HG03039 (cell line): ENCODE results near the gene JADE1.

ENCODE experiments used
- ATAC-seq: cut with Tn5 transposase; IDR thresholded peaks from one replicate; pipeline ENCODE4 v1.9.1; 2021; ENCODE audit warnings: mild to moderate bottlenecking, moderate library complexity; ENCODE audit not compliant: unreplicated experiment

Gene JADE1

DNA sequence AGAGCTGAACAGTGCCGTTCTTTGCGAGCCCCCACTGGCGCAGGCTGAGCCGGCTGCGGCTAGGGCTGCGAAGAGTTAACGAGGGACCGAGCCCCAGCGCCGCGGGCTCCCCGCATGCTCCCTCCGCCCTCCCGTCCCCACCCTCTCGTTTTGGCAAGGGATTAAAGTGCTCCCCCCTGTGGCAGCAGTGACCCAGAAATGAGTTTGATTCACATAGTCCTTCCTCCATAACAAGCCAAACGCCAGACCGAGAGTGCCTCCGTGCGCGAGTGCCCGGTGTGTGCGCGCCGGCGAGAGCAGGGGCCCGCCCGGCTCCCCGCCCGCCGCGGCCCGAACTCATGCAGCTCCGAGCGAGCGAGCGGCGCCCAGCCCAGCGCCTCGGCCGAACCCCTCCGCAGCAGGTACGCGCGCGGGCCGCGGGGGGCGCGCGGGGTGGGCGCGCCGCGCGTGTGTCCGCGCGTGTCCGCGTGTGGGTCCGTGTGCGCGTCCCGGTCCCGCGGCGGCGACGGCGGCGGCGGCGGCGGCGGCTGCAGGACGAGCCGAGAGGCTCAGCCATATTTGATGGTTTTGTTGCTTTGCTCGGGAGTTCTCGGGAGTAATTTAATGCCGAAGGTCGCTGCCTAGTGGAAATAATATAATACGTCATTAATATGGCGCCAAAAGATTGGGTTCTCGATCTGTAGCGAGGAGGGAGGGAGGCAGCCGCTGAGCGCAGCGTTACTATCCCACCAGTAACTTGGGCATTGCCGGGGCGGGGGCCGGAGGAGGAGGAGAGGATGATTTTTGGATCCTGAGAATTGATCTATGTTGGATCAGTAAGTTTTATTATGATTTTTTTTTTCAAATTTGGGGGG, at the start of gene JADE1:
Gene JADE1 (plus strand): TSS at position 224 of the 854 bp plus-strand sequence. CDS start 22,059 bp downstream, outside the sequence.
- ATAC-seq: peak; percentile 44

DNA sequence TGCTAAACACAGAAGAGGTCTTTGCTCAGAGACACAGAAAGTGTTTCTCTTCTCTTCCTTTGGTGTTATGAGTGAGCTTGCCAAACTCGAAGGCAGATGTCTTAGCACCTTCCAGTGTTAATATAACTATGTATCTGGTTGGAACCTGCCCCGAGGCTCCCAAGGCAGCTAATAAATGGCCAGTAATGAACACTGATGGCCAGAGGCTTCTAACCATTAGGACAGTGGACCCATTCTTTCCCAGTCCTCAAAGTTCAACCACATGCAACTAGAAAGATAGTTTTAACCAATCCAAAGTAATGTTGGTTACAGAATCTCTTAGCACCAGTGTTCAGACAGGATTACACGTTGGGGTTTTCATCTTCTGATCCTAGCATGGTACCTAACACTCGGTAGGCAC, 42.7 kb upstream of the JADE1 start:
- ATAC-seq: no peak

DNA sequence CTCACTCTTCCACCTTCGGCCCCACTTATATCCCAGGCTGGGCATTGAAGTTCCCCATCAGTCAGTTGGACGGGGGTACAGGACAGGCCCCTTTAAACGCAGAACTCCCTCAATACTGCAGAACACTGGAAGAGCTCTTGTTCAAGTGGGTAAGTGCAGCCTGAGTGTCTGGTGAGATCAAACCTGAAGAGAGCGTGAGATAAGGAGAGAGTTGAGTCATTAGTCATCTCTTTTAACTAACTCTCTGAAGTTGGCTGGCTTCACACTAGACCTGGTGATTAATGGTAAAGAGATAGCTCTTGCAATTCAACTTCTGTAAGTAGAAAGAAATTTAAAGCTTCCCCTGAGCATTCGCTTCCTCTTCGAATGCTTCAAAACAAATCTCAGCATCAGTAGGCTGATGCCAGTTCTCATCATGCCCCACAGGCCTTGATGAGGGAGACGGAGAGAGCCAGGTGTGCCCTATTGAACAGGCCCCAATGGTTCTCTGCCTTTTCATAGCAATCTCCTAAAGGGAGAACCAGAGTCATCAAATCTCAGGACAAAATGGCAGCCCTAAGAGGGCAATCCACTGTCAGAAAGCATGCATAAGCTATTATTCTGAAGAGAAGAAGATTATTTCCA, 41.0 kb upstream of the JADE1 start:
- ATAC-seq: no peak

DNA sequence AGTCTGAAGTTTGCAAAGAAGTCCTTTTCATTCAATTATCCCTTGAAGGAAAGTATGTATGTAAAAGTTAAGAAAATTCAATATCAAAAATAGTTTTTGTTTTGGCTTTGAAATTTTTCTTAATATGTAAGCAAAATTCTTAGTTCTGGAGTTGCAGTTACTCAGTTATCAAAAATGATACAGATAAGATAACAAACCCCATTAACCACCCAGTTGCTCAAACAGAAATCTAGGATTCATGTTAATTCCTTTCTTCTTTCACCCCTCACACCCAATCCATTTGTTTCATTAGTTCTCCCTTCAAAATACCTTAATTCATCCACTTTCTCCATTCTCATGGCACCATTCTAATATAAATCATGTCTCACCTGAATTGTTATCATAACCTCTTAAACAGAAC, 40.5 kb upstream of the JADE1 start:
- ATAC-seq: no peak

DNA sequence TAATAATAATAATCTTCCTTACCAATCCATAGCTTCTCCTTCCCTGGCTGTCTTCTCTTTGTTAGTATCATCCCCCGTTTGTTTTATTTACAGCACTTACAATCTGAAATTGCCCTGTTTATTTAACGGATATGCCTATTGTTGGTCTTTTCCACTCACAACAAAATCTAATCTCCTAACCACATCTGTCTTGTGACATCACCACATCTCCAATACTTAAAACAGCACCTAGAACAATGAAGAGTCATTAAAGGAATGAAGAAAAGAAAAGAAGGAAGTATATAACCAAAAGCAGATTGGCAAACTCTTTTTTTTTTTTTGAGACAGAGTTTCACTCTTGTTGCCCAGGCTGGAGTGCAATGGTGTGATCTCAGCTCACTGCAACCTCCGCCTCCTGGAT, 38.7 kb upstream of the JADE1 start:
- ATAC-seq: no peak

DNA sequence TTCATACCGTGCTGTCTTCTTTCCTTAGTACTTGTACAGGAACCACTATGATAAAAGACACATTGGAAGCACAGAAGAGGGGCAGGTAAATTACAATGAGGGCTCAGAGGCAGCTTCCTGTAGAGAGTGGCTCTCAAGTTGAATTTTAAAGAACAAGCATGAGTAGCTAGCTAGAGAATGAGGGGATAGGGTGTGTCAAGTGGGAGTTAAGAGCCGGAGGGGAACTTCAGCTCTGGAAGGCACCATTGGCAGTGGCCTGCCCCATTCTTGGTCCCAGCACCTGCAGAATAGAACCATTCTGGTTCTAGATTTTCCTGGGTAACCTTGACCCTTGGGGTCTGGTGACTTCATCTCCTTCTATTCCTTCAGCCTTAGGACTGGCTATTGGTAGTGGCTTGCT, 34.0 kb upstream of the JADE1 start:
- no peak for ATAC-seq

DNA sequence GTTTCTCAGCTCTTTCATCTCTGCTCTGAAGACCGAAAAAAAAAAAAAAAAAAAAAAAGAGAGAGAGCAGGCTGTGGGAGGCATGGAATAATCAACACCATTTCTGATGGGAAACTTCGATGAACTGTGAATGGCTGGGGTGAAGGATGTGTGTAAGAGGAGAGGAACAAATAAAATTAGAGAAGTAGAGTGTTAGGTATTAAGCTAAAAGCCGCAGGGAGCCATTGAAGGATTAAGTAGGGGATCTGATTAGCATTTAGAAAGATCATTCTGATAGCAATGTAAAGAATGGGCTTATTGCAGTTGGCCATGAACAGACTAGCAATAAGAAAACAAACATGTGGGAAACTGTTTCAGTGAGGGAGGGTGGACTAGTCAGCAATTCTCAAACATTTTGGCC, 33.6 kb upstream of the JADE1 start:
- ATAC-seq: no peak

DNA sequence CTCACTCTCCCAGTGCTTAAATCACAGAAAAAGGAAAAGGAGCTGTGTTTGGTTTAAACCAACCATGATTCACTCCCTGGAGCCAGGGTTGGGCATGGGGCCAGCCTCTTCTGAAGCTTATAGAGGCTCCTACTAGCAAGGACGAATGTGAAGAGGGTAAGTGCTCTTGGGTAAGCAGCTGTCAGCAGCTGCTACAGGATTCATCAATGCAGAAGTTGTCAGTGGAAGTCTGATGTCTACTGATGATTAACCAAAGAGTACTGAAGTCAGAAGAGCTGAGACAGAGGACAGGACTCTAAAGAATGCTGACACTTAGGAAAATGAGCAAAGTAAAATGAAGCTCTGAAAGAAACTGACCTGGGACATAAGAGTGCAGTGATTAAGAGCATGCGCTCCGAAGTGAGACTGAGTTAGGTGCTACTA, 32.7 kb upstream of the JADE1 start:
- no peak for ATAC-seq

DNA sequence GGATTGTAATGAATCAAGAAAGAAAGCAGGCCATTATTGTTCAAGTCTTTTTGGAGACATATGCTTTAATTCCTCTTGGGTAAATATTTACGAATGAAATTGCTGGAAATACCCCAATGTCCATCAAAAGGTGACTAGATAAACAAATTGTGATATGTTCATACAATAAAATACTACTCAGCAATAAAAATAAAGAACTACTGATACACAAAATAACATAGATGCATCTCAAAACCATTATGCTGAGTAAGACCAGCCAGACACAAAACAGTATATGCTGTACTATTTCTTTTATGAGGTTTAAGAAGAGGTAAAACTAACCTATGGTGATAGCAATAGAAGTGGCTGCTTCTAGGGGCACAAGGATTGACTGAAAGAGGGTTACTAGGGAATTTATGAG, 28.8 kb upstream of the JADE1 start:
- no peak for ATAC-seq

DNA sequence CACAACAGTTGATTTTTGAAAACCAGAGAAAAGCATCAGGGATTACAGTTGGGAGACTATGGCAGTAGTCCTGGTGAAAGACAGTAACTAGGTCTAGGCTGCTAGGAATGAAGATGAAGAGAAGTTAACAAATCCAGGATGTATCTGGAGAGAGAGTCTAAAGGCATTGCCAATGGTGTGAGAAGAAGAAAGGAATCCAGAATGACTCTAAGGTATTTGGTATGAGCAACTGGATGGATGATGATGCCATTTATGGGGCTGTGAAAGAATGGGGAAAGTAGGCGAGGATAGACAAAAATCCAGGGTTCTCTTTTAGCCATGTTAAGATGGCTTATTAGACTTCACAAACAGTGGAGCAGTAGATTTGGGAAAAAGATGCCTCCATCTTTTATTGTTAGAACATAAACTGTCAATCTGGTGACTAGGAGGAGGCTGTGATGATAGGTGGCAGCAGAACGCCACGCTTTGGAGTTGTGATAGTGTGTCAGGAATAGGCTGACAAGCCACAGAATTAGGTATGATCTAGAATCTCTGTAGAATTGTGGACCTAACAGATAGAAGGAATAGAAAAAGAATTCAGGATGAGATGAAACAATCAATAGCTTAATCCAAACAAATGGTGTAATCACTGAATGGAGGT, 27.3 kb upstream of the JADE1 start:
- ATAC-seq: peak; percentile 70

DNA sequence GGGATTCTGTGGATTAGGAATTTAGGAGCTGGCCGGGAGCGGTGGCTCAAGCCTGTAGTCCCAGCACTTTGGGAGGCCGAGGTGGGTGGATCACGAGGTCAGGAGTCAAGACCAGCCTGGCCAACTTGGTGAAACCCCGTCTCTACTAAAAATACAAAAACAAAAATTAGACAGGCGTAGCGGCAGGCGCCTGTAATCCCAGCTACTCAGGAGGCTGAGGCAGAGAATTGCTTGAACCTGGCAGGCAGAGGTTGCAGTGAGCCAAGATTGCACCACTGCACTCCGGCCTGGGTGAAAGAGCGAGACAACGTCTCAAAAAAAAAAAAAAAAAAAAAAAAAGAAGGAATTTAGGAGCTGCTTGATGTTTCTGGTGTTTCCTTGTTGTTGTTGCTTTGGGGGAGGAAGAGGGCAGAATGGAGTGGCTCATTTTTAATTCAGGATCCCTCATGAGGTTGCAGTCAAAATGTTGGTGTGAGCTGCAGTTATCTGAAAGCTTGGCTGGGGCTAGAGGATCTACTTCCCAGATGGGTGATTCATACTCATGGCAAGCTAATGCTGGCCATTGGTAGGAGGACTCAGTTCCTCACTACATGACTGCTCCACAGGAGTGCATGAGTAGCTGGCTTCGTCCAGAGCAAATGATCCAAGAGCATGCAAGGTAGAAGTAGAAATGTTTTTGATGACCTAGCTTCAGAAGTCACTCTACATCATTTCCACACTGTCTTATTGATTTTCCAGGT, 26.5 kb upstream of the JADE1 start:
- no peak for ATAC-seq

DNA sequence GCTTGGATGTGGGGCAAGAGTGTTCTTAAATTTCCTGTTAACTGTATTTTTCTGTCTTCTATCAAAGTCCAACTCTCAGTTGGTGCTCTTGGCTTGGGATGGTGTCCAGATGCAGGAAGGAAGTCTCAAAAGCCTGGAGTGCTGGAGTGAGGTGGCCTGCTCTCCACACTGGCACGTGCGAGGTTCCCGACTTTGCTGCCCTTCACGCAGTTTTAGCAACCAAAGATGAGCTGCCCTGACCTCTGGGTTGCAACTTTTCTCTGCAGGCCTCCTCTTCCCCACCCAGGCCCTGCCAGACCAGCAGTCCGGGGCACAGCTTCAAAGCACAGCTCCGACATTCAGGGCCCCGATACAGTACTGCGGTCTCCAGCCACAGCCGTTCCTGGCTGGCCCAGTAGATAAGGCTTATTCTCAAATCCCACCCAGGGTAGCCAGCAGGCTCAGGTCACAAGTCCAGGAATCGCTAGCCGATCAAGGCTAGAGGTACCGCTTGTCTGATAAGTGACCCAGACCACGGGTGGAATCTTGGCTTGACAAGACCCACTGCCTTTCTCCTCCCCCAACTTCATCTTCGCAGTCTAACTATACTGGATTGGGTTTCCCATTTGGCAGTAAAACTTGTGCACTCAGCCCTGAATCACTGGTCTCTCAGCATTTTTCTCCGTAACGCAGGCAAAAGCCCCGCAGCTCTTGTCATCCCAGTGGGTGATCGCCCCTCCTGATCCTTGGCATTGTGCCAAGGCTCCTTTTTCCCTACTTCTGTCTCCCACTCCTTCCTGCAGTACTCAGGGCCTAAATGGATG, 21.8 kb upstream of the JADE1 start:
- ATAC-seq: no peak

DNA sequence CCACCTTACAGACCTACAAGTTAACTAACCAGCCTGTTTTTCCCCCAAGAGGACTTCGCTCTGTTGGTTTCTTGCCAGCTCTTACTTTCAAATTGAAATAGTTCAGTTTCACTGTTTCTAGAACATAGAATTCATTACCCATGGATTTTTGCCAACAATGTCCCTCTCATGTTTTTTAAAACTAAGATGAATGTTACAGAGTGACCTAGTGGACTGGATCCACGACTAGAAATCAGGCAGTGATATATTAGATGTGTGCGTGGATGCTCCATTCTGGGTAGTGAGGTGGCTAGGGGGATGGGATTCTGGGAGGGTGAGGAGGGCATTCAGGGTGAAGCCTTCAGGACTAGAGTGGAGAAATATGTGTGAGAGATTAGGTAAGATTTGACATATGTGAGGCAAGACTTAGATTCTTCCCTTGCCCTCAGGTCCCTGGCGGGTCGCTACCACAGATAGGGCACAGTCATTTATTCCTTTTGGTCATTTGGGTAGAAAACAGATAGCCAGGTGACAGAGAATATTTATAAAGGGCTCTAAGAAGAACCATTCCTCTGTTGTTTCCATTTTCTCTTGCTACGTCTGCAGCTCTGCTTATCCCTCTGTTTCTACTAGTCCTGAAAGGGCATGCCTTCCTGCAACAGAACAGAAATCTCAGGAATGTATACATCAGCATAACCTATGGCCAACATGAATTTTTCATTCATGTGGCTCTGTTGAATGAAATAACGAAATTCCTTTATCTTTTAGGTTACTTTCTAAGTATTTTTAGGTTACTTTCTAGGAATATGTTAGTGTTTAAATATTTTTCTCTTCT, 15.4 kb upstream of the JADE1 start:
- no peak for ATAC-seq

DNA sequence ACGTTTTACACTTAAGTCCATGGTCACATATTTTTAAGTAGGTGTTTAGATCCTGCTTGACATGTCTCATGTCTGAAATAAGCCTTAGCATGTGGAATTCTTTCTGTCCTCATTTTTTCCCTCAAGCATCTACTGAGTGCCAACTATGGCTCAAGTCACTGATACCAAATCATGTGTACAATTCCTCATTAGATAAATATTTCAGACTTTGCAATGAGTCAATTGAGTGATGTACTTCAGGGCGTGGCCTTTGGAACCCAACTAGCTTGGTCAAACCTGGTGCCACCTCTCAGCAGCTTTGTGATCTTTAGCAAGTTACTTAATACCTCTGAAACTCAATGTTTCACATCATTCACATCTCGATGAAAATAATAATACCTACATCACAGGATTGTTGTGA, 12.6 kb upstream of the JADE1 start:
- ATAC-seq: no peak

DNA sequence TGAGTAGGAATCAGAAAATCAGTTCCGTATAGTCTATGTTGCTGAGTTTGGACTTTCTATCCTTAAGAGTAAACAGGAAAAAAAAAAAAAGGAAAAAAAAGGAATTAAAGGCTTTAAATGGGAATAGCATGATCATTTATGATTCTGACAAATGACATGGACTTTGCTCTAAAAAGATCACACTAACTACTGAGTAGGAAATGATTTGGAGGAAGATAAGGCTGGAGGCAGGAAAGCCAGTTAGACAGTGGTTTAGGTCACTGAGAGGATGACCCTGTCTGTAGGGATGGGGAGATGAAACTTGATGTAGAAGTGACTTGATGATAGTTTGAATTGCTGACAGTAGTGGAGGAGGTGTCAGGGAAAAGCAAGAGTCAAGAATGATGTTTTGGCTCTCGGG, 9.2 kb upstream of the JADE1 start:
- no peak for ATAC-seq

DNA sequence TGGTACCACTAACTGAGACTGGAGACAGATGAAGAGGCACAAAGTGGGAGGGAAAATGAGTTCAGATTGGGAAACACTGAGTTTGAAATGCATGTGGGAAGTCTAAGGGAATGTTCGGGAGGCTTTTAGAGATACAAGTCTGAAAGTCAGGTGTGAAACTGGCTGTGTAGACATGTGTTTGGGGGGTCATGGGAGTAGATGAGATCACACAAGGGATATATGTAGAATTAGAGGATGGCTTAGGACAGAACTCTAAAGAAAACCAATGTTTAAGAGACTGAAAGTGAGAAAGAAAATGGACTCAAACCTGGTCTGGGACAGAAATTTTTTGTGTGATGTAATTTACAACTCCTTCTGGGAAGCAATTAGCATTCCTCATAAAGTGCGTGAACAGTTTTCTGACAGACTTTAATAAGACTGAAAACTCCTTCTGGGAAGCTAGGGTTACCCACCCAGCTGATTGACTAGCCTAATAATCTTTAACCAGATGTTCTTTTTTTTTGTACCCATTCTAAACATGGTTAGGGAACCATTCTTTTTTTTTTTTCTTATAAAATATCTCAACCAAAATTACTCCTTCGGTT, 8.7 kb upstream of the JADE1 start:
- no peak for ATAC-seq

DNA sequence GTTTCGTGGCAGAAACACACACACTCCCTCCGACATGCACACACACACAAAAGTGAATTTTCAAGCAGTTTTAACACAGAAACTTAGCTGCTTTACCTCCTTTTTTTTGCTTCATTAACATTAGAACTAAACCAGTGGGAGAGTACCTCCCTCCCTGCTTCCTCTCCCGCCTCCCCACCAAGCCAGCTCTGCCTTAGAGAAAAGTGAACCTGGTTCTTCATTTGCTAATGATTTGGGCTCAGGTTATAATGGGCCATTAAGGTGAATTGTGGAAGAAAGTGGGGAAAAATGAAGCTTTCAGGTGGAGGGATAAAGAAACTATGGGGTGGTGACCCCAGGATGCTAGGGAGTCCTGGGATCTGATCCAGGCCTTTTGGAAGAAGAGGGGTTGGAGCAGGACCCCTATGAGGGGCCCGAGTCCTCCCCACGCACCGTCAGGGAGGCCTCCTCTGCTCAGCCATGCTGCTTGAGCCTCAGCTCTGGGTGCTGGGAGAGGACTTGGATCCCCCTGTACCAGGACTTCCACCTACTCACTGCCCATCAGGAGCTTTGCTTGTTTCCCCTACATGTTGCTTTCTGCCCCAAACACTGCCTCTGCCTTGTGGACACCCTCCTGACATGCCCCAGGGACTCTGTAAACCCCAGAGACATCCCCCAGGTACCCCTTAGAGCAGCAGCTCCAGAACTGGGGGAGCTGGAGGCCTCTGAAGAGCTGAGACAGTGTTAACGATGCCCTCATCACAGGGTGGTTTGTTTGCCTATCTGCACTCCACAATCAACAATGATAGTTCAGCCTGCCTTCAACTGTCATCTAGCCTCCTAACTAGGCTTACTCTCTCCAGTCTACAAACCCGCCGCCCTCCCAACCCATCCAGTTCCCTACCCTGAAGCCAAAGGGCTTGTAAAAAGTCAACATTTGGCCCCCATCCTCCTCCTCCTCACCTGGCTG, 6.5 kb upstream of the JADE1 start:
- no peak for ATAC-seq

DNA sequence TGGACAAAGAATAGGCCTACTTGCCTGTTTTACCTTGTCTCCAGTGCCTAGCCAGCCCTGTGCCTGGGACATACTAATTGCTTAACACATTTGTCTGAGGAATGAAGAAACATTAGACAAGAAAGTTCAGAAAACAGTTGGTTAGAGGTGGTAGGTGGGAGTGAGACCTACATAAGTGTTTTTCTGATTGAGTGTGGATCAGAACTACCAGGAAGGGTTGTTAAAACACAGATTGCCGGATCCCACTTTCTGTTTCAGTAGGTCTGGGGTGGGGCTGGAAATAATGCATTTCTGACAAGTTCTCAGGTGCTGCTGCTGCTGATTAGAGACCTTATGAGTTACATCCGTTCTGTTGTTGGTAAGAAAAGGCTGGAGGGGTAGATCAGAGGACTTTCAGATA, 5.7 kb upstream of the JADE1 start:
- ATAC-seq: peak; percentile 67
